Measurements from ENCODE around the gene IER5.
"Not testable (repeated sequence)": the region's sequence is repeated elsewhere in the genome, so short reads cannot be mapped to it uniquely, and the experiment has no call there.

Gene IER5

DNA sequence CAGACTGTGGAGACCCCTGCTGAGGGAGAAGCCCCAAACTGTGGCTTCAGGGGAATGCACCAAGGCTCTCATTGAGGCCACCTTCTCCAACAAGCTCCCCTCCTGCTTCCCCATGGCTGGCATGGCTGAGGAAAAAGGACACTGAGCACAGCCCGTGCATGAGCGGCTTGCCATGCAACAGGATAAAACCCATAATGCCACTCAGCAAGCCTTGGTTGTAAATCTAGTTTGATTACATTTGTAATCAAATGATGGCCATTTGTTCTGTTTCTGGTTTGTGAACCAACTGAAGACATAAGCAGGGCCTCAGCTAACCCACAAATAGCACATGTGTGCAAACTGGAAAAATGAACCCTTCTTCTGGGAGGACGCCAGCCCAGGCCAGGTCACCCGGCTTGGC, 27.6 kb upstream of the IER5 start:
- H3K36me3 ChIP-seq (ENCODE audit: control insufficient read depth, low read depth, low read length); H3K9me3 ChIP-seq (ENCODE audit: control insufficient read depth, low read depth, low read length); H3K27ac ChIP-seq (ENCODE audit: low read length); H3K27me3 ChIP-seq (ENCODE audit: control insufficient read depth, insufficient read depth, low read length); H3K4me3 ChIP-seq (ENCODE audit: low read length); H3K9ac ChIP-seq (ENCODE audit: low read length): not testable (repeated sequence)
- H3K4me1 ChIP-seq (ENCODE audit: control insufficient read depth, low read depth, low read length) = peaks cover 11% of the 10 kb centered on the region

DNA sequence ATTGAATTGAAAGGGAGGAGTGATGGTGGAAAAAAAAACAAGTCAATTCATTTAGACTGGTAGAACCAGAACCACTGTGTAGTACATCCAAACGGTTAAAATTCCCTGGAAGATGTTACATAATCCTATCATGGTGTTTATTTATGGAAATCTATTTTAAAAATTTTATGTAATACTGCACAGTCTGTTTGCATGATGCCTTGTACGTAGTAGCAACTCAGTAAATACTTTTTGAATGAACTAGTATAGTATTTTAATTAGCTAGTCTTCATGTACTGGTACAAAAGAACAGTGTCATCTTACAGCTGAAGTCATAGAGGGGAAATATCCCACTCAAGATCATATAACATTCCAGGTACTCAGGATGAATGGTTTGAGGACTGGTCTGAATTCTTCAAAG, 27.0 kb upstream of the IER5 start:
- Histone ChIP-seq H3K27me3 (ENCODE audit: control insufficient read depth, insufficient read depth, low read length) (no peaks in the 10 kb centered on the region), H3K4me3 (ENCODE audit: low read length) (no peak overlapping the region), H3K36me3 (ENCODE audit: control insufficient read depth, low read depth, low read length) (no peaks in the 10 kb centered on the region), H3K9me3 (ENCODE audit: control insufficient read depth, low read depth, low read length) (no peaks in the 10 kb centered on the region), H3K9ac (ENCODE audit: low read length) (no peak overlapping the region), H3K27ac (ENCODE audit: low read length) (no peak overlapping the region), H3K4me1 (ENCODE audit: control insufficient read depth, low read depth, low read length) (peaks cover 16% of the 10 kb centered on the region)

DNA sequence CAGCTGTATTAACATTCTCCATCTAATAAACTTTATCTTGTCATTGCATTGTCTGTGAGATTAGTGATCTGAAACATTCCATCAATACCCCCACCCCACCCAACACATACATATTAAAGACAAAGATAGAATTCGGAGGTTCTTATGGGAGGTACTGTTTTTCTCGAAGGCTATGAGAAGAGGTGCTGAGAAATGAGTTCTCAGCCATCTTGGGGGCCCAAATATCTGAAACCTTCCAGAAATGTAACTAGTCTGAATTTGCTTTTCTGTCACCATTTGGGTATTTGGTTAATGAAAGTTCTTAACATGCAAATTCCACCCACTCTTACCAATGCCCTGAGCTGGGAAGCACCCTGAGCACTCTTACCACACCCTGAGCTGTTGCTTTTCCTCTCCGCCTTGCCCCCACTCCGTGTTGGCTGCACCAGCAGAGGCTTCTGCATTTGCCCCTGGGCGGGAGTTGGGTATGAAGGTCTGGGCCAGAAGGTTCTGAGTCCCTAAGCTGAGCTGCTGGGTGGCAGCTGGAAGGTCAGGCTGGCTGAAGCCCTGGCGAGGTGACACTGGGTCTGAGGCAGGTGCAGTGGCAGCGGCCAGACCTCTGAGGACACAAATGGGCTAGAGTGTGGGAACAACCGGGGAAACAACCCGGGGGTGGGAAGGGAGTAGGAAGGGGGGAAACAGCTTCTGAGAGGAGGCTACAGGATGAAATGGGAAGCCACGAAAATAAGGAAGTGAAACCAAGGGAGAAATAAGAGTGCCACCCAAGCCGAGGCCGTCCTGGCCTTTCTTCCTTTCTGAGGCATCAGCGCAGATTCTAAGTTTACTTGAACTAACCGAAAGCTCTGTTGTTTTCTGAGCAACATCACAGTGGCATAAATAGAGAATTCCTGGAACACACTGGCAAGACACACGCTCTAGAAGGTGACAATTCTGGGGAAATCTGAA, 26.3 kb upstream of the IER5 start:
- H3K4me3 ChIP-seq (ENCODE audit: low read length) = no peak overlapping the region
- no peaks in the 10 kb centered on the region for H3K27me3 ChIP-seq (ENCODE audit: control insufficient read depth, insufficient read depth, low read length)
- no peak overlapping the region for H3K9ac ChIP-seq (ENCODE audit: low read length)
- H3K4me1 ChIP-seq (ENCODE audit: control insufficient read depth, low read depth, low read length) = peaks cover 16% of the 10 kb centered on the region
- no peaks in the 10 kb centered on the region for H3K9me3 ChIP-seq (ENCODE audit: control insufficient read depth, low read depth, low read length)
- no peak overlapping the region for H3K27ac ChIP-seq (ENCODE audit: low read length)
- no peaks in the 10 kb centered on the region for H3K36me3 ChIP-seq (ENCODE audit: control insufficient read depth, low read depth, low read length)

DNA sequence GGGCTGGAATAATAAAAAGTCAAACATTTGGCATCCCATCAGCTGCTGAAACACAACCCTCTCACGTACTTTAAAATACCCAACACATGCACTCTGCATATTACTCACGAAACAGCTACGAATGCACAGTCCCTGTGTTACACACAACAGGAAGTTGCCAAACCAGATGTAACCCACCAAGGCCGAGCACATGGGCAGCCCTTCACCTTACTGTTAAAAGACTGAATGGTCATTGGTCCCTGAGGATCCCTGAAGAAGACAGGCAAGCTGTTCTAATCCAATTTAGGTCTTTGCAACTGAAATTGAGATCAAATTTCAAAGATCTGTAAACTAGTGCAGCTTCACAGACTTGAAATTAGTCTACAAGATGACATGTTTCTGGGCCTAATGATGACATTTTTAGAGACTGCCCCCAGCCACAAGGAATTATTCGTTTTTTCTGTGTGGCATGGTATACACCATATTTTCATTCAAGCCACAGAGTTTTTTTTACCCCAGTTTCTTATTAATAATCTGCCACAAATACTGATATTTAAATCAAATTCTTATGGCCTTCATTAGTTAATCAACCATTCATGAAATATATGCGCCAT, 25.6 kb upstream of the IER5 start:
- Histone ChIP-seq H3K27ac (ENCODE audit: low read length) (no peak overlapping the region), H3K36me3 (ENCODE audit: control insufficient read depth, low read depth, low read length) (no peaks in the 10 kb centered on the region), H3K4me3 (ENCODE audit: low read length) (no peak overlapping the region), H3K4me1 (ENCODE audit: control insufficient read depth, low read depth, low read length) (peaks cover 16% of the 10 kb centered on the region), H3K9ac (ENCODE audit: low read length) (no peak overlapping the region), H3K9me3 (ENCODE audit: control insufficient read depth, low read depth, low read length) (no peaks in the 10 kb centered on the region), H3K27me3 (ENCODE audit: control insufficient read depth, insufficient read depth, low read length) (no peaks in the 10 kb centered on the region)

DNA sequence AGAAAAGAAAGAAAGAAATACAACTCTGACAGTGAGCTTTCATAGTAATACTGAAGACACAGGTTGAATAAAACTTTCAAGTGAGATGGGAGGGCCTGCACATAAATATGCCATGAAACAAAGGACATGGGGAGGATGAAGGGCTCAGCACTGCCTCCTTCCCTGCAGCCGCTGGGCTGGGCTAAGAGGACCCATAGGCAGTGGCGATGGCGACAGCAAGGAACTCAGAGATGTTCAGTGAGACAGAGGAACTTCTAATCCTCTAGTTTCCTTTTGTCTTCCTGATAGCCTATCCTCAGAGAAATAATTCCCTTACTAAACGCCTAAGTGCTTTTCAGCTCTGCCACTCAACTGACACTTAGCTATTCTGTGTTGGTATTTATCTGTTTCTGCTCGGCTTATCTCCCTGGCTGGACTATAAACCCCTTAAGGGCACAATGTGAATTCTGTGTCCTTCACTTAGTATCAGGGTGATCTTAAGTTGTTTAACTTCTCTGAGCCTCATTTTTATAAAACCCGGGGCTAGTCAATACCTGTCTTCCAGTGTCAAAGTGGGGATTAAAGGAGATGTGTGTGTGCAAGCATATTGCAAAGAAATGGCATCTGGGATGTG, 24.4 kb upstream of the IER5 start:
- Histone ChIP-seq H3K27ac (ENCODE audit: low read length) (no peak overlapping the region), H3K4me3 (ENCODE audit: low read length) (no peak overlapping the region), H3K4me1 (ENCODE audit: control insufficient read depth, low read depth, low read length) (peaks cover 13% of the 10 kb centered on the region), H3K9ac (ENCODE audit: low read length) (no peak overlapping the region), H3K9me3 (ENCODE audit: control insufficient read depth, low read depth, low read length) (no peaks in the 10 kb centered on the region), H3K36me3 (ENCODE audit: control insufficient read depth, low read depth, low read length) (no peaks in the 10 kb centered on the region), H3K27me3 (ENCODE audit: control insufficient read depth, insufficient read depth, low read length) (no peaks in the 10 kb centered on the region)

DNA sequence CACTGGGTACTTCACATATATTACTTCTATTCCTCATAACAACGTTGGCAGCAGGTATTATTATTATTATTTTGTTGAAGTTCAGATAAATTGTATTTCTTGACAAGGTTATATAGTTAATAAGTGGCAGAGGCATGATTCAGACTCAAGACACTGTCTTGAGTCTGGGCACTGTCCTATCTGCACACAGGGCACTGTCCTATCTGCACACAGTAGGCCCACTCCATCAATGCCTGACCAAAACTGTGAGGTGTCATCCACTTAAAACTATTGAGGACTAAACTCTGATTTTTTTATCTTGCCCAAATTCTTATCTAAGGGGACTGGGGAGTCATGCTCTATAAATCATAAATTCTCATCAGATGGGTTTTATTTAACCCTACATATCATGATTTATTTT, 23.8 kb upstream of the IER5 start:
- Histone ChIP-seq H3K27ac (ENCODE audit: low read length) (no peak overlapping the region), H3K27me3 (ENCODE audit: control insufficient read depth, insufficient read depth, low read length) (no peaks in the 10 kb centered on the region), H3K4me1 (ENCODE audit: control insufficient read depth, low read depth, low read length) (peaks cover 13% of the 10 kb centered on the region), H3K9ac (ENCODE audit: low read length) (no peak overlapping the region), H3K4me3 (ENCODE audit: low read length) (no peak overlapping the region), H3K9me3 (ENCODE audit: control insufficient read depth, low read depth, low read length) (no peaks in the 10 kb centered on the region), H3K36me3 (ENCODE audit: control insufficient read depth, low read depth, low read length) (no peaks in the 10 kb centered on the region)

DNA sequence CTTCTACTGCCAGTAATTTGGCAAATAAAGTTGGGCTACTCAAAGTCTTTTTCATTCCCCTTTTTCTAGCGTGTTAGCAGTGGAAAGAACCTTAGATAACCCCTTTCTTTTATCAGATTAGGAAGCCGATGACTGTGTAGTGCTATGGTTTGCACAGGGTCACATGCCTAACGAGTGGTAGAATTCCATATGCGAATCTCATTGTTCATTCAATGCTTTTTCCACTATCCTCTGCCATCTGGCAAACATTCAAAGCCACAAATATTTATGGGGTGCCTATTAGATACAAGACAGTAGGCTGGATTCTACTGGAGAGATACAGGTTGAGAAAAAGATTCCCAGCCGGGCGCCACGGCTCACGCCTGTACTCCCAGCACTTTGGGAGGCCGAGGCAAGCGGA, 14.9 kb upstream of the IER5 start:
- Histone ChIP-seq H3K27ac (ENCODE audit: low read length) (no peak overlapping the region), H3K36me3 (ENCODE audit: control insufficient read depth, low read depth, low read length) (no peaks in the 10 kb centered on the region), H3K9ac (ENCODE audit: low read length) (no peak overlapping the region), H3K27me3 (ENCODE audit: control insufficient read depth, insufficient read depth, low read length) (no peaks in the 10 kb centered on the region), H3K4me1 (ENCODE audit: control insufficient read depth, low read depth, low read length) (peaks cover 8% of the 10 kb centered on the region), H3K4me3 (ENCODE audit: low read length) (no peak overlapping the region), H3K9me3 (ENCODE audit: control insufficient read depth, low read depth, low read length) (no peaks in the 10 kb centered on the region)

DNA sequence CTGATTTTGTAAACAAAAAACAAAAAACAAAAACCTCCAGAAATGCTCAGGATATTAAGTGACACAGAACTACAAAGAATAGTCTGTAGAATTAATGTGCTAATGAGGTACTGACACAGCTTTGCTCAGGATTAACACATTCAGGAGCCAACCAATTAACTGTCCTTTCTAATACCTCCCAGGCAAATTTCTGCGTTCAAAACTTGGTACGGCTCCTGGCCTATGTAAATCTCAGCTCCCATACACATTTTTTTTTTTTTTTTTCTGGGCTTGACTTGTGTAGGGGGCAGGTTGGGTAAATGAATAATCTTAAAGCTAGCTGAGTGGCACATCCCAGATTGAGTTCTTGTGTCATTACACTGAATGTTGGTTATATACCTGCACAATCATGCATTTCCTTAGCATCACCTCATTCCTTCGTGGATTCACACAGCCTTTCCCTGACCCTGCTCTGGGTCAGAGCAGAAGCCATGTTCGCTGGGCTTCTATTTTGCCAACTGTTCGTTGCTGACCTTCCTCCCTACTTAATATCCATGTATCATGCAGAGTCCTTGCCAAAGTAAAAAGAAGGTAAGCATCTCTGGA, 12.6 kb upstream of the IER5 start:
- H3K9ac ChIP-seq (ENCODE audit: low read length) = no peak overlapping the region
- no peak overlapping the region for H3K4me3 ChIP-seq (ENCODE audit: low read length)
- H3K27me3 ChIP-seq (ENCODE audit: control insufficient read depth, insufficient read depth, low read length) = no peaks in the 10 kb centered on the region
- H3K36me3 ChIP-seq (ENCODE audit: control insufficient read depth, low read depth, low read length) = no peaks in the 10 kb centered on the region
- H3K27ac ChIP-seq (ENCODE audit: low read length) = no peak overlapping the region
- peaks cover 8% of the 10 kb centered on the region for H3K4me1 ChIP-seq (ENCODE audit: control insufficient read depth, low read depth, low read length)
- no peaks in the 10 kb centered on the region for H3K9me3 ChIP-seq (ENCODE audit: control insufficient read depth, low read depth, low read length)

DNA sequence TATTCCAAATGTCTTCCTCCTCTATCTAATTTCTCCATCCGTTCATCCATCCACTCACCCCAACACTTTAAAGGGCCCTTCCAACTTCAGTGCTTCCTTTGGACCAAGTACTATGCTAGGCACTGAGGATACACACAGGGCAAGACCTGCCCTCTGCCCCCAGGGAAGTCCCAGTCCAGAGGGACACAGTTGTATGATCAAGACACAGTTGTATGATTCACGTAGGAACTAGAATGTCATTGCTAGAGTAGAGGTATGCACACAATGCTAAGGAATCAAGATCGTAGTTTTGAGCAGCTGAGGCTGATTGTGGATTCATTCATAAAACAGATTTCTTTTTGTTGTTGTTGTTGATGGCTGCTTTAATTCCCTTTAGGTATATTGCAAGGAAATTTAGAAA, 11.6 kb upstream of the IER5 start:
- Histone ChIP-seq H3K36me3 (ENCODE audit: control insufficient read depth, low read depth, low read length) (no peaks in the 10 kb centered on the region), H3K4me1 (ENCODE audit: control insufficient read depth, low read depth, low read length) (peaks cover 8% of the 10 kb centered on the region), H3K27me3 (ENCODE audit: control insufficient read depth, insufficient read depth, low read length) (no peaks in the 10 kb centered on the region), H3K4me3 (ENCODE audit: low read length) (no peak overlapping the region), H3K9ac (ENCODE audit: low read length) (no peak overlapping the region), H3K9me3 (ENCODE audit: control insufficient read depth, low read depth, low read length) (no peaks in the 10 kb centered on the region), H3K27ac (ENCODE audit: low read length) (no peak overlapping the region)

DNA sequence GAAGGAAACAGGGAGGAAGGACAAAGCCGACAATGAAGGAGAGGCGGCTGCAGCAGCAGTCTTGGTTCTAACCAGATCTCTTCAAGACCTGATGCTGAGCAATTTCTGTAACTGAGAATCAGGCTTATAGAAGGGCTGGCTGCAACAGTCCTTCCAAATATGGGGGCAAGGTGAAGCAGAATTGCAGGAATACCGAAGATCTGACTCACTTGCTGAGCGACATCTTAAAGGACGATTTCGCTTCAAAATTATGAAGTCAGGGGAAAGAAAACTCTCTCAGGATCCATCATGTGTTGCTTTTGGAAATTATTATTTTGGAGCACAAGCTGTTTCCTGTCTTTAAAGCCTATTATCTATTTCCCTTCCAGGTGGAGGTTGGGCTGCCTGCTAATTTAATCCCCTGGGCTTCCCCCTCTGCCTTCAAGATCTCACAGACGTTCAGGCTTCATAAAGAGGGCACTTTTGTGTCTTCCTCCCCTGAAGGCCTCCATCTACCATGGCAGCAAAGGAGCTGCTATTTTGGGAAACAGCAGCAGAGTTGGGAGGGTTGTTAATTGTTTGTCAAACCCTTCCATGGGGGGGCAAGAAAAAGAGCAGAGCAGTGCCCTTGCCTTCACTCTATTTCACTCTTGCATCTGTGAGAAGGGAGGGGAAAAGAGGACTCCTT, 10.8 kb upstream of the IER5 start:
- no peak overlapping the region for H3K9ac ChIP-seq (ENCODE audit: low read length)
- no peaks in the 10 kb centered on the region for H3K27me3 ChIP-seq (ENCODE audit: control insufficient read depth, insufficient read depth, low read length)
- H3K36me3 ChIP-seq (ENCODE audit: control insufficient read depth, low read depth, low read length) = no peaks in the 10 kb centered on the region
- H3K4me1 ChIP-seq (ENCODE audit: control insufficient read depth, low read depth, low read length) = peaks cover 8% of the 10 kb centered on the region
- no peak overlapping the region for H3K4me3 ChIP-seq (ENCODE audit: low read length)
- no peaks in the 10 kb centered on the region for H3K9me3 ChIP-seq (ENCODE audit: control insufficient read depth, low read depth, low read length)
- no peak overlapping the region for H3K27ac ChIP-seq (ENCODE audit: low read length)

DNA sequence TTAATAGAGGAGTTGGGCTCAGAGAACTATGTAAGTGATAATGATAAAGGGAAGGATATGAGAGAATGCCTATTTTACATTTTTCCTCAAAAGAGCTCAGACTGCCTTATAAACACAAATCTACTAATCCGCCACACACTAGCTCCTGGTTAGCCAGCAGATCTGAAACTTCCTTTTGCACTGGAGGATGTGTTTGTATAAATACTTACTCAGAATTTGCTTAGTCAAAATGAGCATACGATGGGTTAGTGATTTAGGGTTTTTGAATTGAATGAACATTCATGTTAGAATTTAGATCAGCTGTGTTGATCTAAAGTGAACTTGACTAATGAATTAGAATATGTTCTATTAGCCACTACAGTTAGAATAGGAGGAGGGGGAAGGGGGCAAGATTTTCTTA, 9.1 kb upstream of the IER5 start:
- Histone ChIP-seq H3K9me3 (ENCODE audit: control insufficient read depth, low read depth, low read length) (no peaks in the 10 kb centered on the region), H3K36me3 (ENCODE audit: control insufficient read depth, low read depth, low read length) (no peaks in the 10 kb centered on the region), H3K27me3 (ENCODE audit: control insufficient read depth, insufficient read depth, low read length) (no peaks in the 10 kb centered on the region), H3K27ac (ENCODE audit: low read length) (no peak overlapping the region), H3K9ac (ENCODE audit: low read length) (no peak overlapping the region), H3K4me3 (ENCODE audit: low read length) (no peak overlapping the region), H3K4me1 (ENCODE audit: control insufficient read depth, low read depth, low read length) (peaks cover 8% of the 10 kb centered on the region)

Measured in iPS-18a (cell line).